Measurements from ENCODE around the gene TMEM123.

Gene TMEM123

GRCh38 chr11:102426570-102426969 is 26.0 kb downstream of the TMEM123 start:
- Histone ChIP-seq H2BK5ac (ENCODE audit: low read length) (no peak overlapping the region), H3K9ac (ENCODE audit: low read length) (no peak overlapping the region), H4K8ac (ENCODE audit: low read depth, low read length) (no peak overlapping the region), H3K23ac (ENCODE audit: low read length) (no peak overlapping the region), H3K79me2 (ENCODE audit: control insufficient read depth, insufficient read depth, low read length) (peaks cover 2% of the 10 kb centered on the region), H2BK120ac (ENCODE audit: low read depth, low read length) (no peak overlapping the region), H3K4me2 (ENCODE audit: low read length) (no peak overlapping the region), H2BK15ac (replicated peaks; ENCODE audit: low read depth) (no peak overlapping the region), H3K27ac (ENCODE audit: low read depth, low read length) (no peak overlapping the region), H3K36me3 (ENCODE audit: control insufficient read depth, insufficient read depth, low read length) (no peaks in the 10 kb centered on the region), H3K4me1 (ENCODE audit: control insufficient read depth, low read depth, low read length) (no peaks in the 10 kb centered on the region), H3K56ac (ENCODE audit: low read length) (no peak overlapping the region), H3K27me3 (ENCODE audit: insufficient read depth, low read length, poor library complexity) (no peaks in the 10 kb centered on the region), H2AK5ac (ENCODE audit: low read length) (no peak overlapping the region), H3K4me3 (ENCODE audit: low read length) (no peak overlapping the region), H3K4ac (ENCODE audit: low read depth, low read length) (no peak overlapping the region), H3K18ac (ENCODE audit: low read length) (no peak overlapping the region), H3K79me1 (ENCODE audit: low read length) (peaks cover 8% of the 10 kb centered on the region), H4K5ac (ENCODE audit: low read length) (no peak overlapping the region)
- DNase-seq = no peak

GRCh38 chr11:102426000-102426399 is 26.6 kb downstream of the TMEM123 start:
- Histone ChIP-seq H4K8ac (ENCODE audit: low read depth, low read length) (no peak overlapping the region), H3K79me1 (ENCODE audit: low read length) (peaks cover 8% of the 10 kb centered on the region), H2BK15ac (replicated peaks; ENCODE audit: low read depth) (no peak overlapping the region), H3K36me3 (ENCODE audit: control insufficient read depth, insufficient read depth, low read length) (no peaks in the 10 kb centered on the region), H2BK5ac (ENCODE audit: low read length) (no peak overlapping the region), H3K4me1 (ENCODE audit: control insufficient read depth, low read depth, low read length) (no peaks in the 10 kb centered on the region), H3K27me3 (ENCODE audit: insufficient read depth, low read length, poor library complexity) (no peaks in the 10 kb centered on the region), H3K4me3 (ENCODE audit: low read length) (no peak overlapping the region), H3K4me2 (ENCODE audit: low read length) (no peak overlapping the region), H3K27ac (ENCODE audit: low read depth, low read length) (no peak overlapping the region), H3K79me2 (ENCODE audit: control insufficient read depth, insufficient read depth, low read length) (no peaks in the 10 kb centered on the region), H2AK5ac (ENCODE audit: low read length) (no peak overlapping the region), H4K5ac (ENCODE audit: low read length) (no peak overlapping the region), H3K9ac (ENCODE audit: low read length) (no peak overlapping the region), H3K18ac (ENCODE audit: low read length) (no peak overlapping the region), H3K23ac (ENCODE audit: low read length) (no peak overlapping the region), H2BK120ac (ENCODE audit: low read depth, low read length) (no peak overlapping the region), H3K4ac (ENCODE audit: low read depth, low read length) (no peak overlapping the region), H3K56ac (ENCODE audit: low read length) (no peak overlapping the region)
- WGBS (ENCODE audit: extremely low coverage, insufficient coverage, low lambda C conversion rate) = no CpG with 5 or more reads among the region's 2 CpGs
- DNase-seq = no peak

GRCh38 chr11:102423936-102424335 is 28.6 kb downstream of the TMEM123 start:
- Histone ChIP-seq H4K8ac (ENCODE audit: low read depth, low read length) (no peak overlapping the region), H2BK120ac (ENCODE audit: low read depth, low read length) (no peak overlapping the region), H3K18ac (ENCODE audit: low read length) (no peak overlapping the region), H3K56ac (ENCODE audit: low read length) (no peak overlapping the region), H3K27ac (ENCODE audit: low read depth, low read length) (no peak overlapping the region), H2BK5ac (ENCODE audit: low read length) (no peak overlapping the region), H3K4me3 (ENCODE audit: low read length) (no peak overlapping the region), H3K27me3 (ENCODE audit: insufficient read depth, low read length, poor library complexity) (no peaks in the 10 kb centered on the region), H3K36me3 (ENCODE audit: control insufficient read depth, insufficient read depth, low read length) (no peaks in the 10 kb centered on the region), H3K23ac (ENCODE audit: low read length) (no peak overlapping the region), H4K5ac (ENCODE audit: low read length) (no peak overlapping the region), H2AK5ac (ENCODE audit: low read length) (no peak overlapping the region), H3K4ac (ENCODE audit: low read depth, low read length) (no peak overlapping the region), H3K4me2 (ENCODE audit: low read length) (no peak overlapping the region), H3K79me2 (ENCODE audit: control insufficient read depth, insufficient read depth, low read length) (peaks cover 2% of the 10 kb centered on the region), H2BK15ac (replicated peaks; ENCODE audit: low read depth) (no peak overlapping the region), H3K9ac (ENCODE audit: low read length) (no peak overlapping the region), H3K4me1 (ENCODE audit: control insufficient read depth, low read depth, low read length) (no peaks in the 10 kb centered on the region), H3K79me1 (ENCODE audit: low read length) (peaks cover 9% of the 10 kb centered on the region)
- no CpG with 5 or more reads among the region's 1 CpG for WGBS (ENCODE audit: extremely low coverage, insufficient coverage, low lambda C conversion rate)
- DNase-seq = no peak

- H3K27me3 ChIP-seq (ENCODE audit: insufficient read depth, low read length, poor library complexity) = no peaks in the 10 kb centered on the region
- H3K4me1 ChIP-seq (ENCODE audit: control insufficient read depth, low read depth, low read length) = no peaks in the 10 kb centered on the region
- no peak overlapping the region for H2BK15ac ChIP-seq (replicated peaks; ENCODE audit: low read depth)
- no peak overlapping the region for H3K18ac ChIP-seq (ENCODE audit: low read length)
- no peak overlapping the region for H3K4ac ChIP-seq (ENCODE audit: low read depth, low read length)
- no peak overlapping the region for H2AK5ac ChIP-seq (ENCODE audit: low read length)
- H4K5ac ChIP-seq (ENCODE audit: low read length) = no peak overlapping the region
- no peak overlapping the region for H3K56ac ChIP-seq (ENCODE audit: low read length)
- H3K4me2 ChIP-seq (ENCODE audit: low read length) = no peak overlapping the region
- H4K8ac ChIP-seq (ENCODE audit: low read depth, low read length) = no peak overlapping the region
- H3K27ac ChIP-seq (ENCODE audit: low read depth, low read length) = no peak overlapping the region
- H3K79me1 ChIP-seq (ENCODE audit: low read length) = peaks cover 7% of the 10 kb centered on the region
- H3K9ac ChIP-seq (ENCODE audit: low read length) = no peak overlapping the region
- H3K36me3 ChIP-seq (ENCODE audit: control insufficient read depth, insufficient read depth, low read length) = no peaks in the 10 kb centered on the region
- no peak overlapping the region for H3K4me3 ChIP-seq (ENCODE audit: low read length)
- no CpG with 5 or more reads among the region's 4 CpGs for WGBS (ENCODE audit: extremely low coverage, insufficient coverage, low lambda C conversion rate)
- H3K23ac ChIP-seq (ENCODE audit: low read length) = no peak overlapping the region
- no peak overlapping the region for H2BK120ac ChIP-seq (ENCODE audit: low read depth, low read length)
- H3K79me2 ChIP-seq (ENCODE audit: control insufficient read depth, insufficient read depth, low read length) = peaks cover 2% of the 10 kb centered on the region
- DNase-seq = no peak
- H2BK5ac ChIP-seq (ENCODE audit: low read length) = no peak overlapping the region
Measured at GRCh38 chr11:102422817-102423712, 29.5 kb downstream of the TMEM123 start.

GRCh38 chr11:102421261-102421660 is 31.3 kb downstream of the TMEM123 start:
- Histone ChIP-seq H4K5ac (ENCODE audit: low read length) (no peak overlapping the region), H3K23ac (ENCODE audit: low read length) (no peak overlapping the region), H3K56ac (ENCODE audit: low read length) (no peak overlapping the region), H3K4me3 (ENCODE audit: low read length) (no peak overlapping the region), H2AK5ac (ENCODE audit: low read length) (no peak overlapping the region), H2BK15ac (replicated peaks; ENCODE audit: low read depth) (no peak overlapping the region), H3K9ac (ENCODE audit: low read length) (no peak overlapping the region), H4K8ac (ENCODE audit: low read depth, low read length) (no peak overlapping the region), H3K27ac (ENCODE audit: low read depth, low read length) (no peak overlapping the region), H3K79me1 (ENCODE audit: low read length) (peaks cover 7% of the 10 kb centered on the region), H3K4me1 (ENCODE audit: control insufficient read depth, low read depth, low read length) (no peaks in the 10 kb centered on the region), H3K36me3 (ENCODE audit: control insufficient read depth, insufficient read depth, low read length) (no peaks in the 10 kb centered on the region), H2BK5ac (ENCODE audit: low read length) (no peak overlapping the region), H3K4me2 (ENCODE audit: low read length) (no peak overlapping the region), H2BK120ac (ENCODE audit: low read depth, low read length) (no peak overlapping the region), H3K18ac (ENCODE audit: low read length) (no peak overlapping the region), H3K79me2 (ENCODE audit: control insufficient read depth, insufficient read depth, low read length) (peaks cover 9% of the 10 kb centered on the region), H3K27me3 (ENCODE audit: insufficient read depth, low read length, poor library complexity) (no peaks in the 10 kb centered on the region), H3K4ac (ENCODE audit: low read depth, low read length) (no peak overlapping the region)
- DNase-seq = no peak
- 100% methylated on average over 1 of the region's 3 CpGs for WGBS (ENCODE audit: extremely low coverage, insufficient coverage, low lambda C conversion rate)

- Histone ChIP-seq H4K8ac (ENCODE audit: low read depth, low read length) (no peak overlapping the region), H3K23ac (ENCODE audit: low read length) (no peak overlapping the region), H2BK5ac (ENCODE audit: low read length) (no peak overlapping the region), H3K27ac (ENCODE audit: low read depth, low read length) (no peak overlapping the region), H3K9ac (ENCODE audit: low read length) (no peak overlapping the region), H3K4ac (ENCODE audit: low read depth, low read length) (no peak overlapping the region), H3K36me3 (ENCODE audit: control insufficient read depth, insufficient read depth, low read length) (no peaks in the 10 kb centered on the region), H3K79me2 (ENCODE audit: control insufficient read depth, insufficient read depth, low read length) (peaks cover 12% of the 10 kb centered on the region), H3K79me1 (ENCODE audit: low read length) (peaks cover 7% of the 10 kb centered on the region), H2BK120ac (ENCODE audit: low read depth, low read length) (no peak overlapping the region), H2BK15ac (replicated peaks; ENCODE audit: low read depth) (no peak overlapping the region), H3K4me1 (ENCODE audit: control insufficient read depth, low read depth, low read length) (no peaks in the 10 kb centered on the region), H3K4me2 (ENCODE audit: low read length) (no peak overlapping the region), H2AK5ac (ENCODE audit: low read length) (no peak overlapping the region), H4K5ac (ENCODE audit: low read length) (no peak overlapping the region), H3K4me3 (ENCODE audit: low read length) (no peak overlapping the region), H3K56ac (ENCODE audit: low read length) (no peak overlapping the region), H3K27me3 (ENCODE audit: insufficient read depth, low read length, poor library complexity) (no peaks in the 10 kb centered on the region), H3K18ac (ENCODE audit: low read length) (no peak overlapping the region)
- no peak for DNase-seq
- WGBS (ENCODE audit: extremely low coverage, insufficient coverage, low lambda C conversion rate) = no CpG with 5 or more reads among the region's 2 CpGs
Measured at GRCh38 chr11:102420547-102420946, 32.0 kb downstream of the TMEM123 start.

All from mesendoderm (in vitro differentiated cells).